Heart left ventricle (tissue), 16 donors: Measurements from ENCODE around the gene SLC25A47. TPM values are rescaled to one million over a fixed set of nuclear protein-coding genes. Genes with fewer than 3 reads are reported as not detected.

Experiments used
- ATAC-seq, 4 donors: fragments of 200-7000 bp; cut with Tn5 transposase; one replicate each; pipeline ENCODE4 v1.9.1; 2020 to 2022; ENCODE audit warnings: moderate library complexity in 4 of 4, mild to moderate bottlenecking in 3 of 4, moderate number of reproducible peaks in 1 of 4
- DNase-seq, 5 donors: peaks; one replicate each; pipeline ENCODE4 v3.0.0-alpha.2; 2020
- H3K27ac ChIP-seq, 12 donors: fragments of 200-600 bp; sonication (generic) in 4 of 12; one replicate each; pipeline versions ENCODE4 v1.5.0 to v1.8.0; 2016 to 2022; ENCODE audit warnings: mild to moderate bottlenecking in 2 of 12
- H3K27me3 ChIP-seq, 9 donors: fragments of 200-600 bp; sonication (generic) in 2 of 9; one replicate each; pipeline versions ENCODE4 v1.5.1 to v1.8.0; 2016 to 2022; ENCODE audit warnings: mild to moderate bottlenecking in 3 of 9
- H3K36me3 ChIP-seq, 9 donors: fragments of 200-600 bp; sonication (generic) in 2 of 9; one replicate each; pipeline versions ENCODE4 v1.5.0 to v1.8.0; 2018 to 2022; ENCODE audit warnings: mild to moderate bottlenecking in 2 of 9
- H3K4me1 ChIP-seq, 12 donors: fragments of 200-600 bp; sonication (generic) in 4 of 12; one replicate each; pipeline versions ENCODE4 v1.5.0 to v1.8.0; 2016 to 2022; ENCODE audit warnings: mild to moderate bottlenecking in 3 of 12
- H3K4me3 ChIP-seq, 12 donors: fragments of 200-600 bp; sonication (generic) in 4 of 12; one replicate each; pipeline versions ENCODE4 v1.5.0 to v1.8.0; 2017 to 2022; ENCODE audit warnings: mild to moderate bottlenecking in 9 of 12, moderate library complexity in 4 of 12
- H3K9me3 ChIP-seq, 12 donors: fragments of 200-600 bp; sonication (generic) in 4 of 12; one replicate each; pipeline versions ENCODE4 v1.5.0 to v1.8.0; 2016 to 2022; ENCODE audit warnings: mild to moderate bottlenecking in 1 of 12
- CTCF ChIP-seq, 12 donors: fragments of 200-600 bp; sonication (generic) in 4 of 12; IDR thresholded peaks; one replicate each; pipeline versions ENCODE4 v1.5.0 to v1.8.0; 2018 to 2022; ENCODE audit warnings: antibody characterized with exemption in 12 of 12, mild to moderate bottlenecking in 5 of 12
- POLR2A ChIP-seq, 2 donors: fragments of 450-650 bp; IDR thresholded peaks; one replicate each; pipeline ENCODE4 v1.6.1; 2017; ENCODE audit warnings: antibody characterized with exemption in 2 of 2, mild to moderate bottlenecking in 2 of 2, moderate library complexity in 2 of 2
- WGBS, 4 donors: extraction: QIAGEN DNeasy Blood & Tissue Kit in 2 of 4; methylation state at CpG; one replicate each; pipeline versions ENCODE4 v1.1.5 to v1.1.7; 2013 to 2018; 5-methylcytosine and 5-hydroxymethylcytosine counted together
- intact Hi-C, 10 donors: fragments of 100-400 bp; cut with DNase I; formaldehyde crosslinking; loops; one replicate each; pipeline versions ENCODE4 v1.11.1 to v1.14.2; 2022
- polyA plus RNA-seq, 2 donors: library from polyadenylated mRNA; stranded (reverse); fragments of 200-250 nt; gene quantifications; one replicate each; pipeline ENCODE4 v1.2.3, GENCODE V29; 2013
- total RNA-seq, 9 donors: library from RNA; depleted of rRNA in 2 of 9; stranded (reverse); fragments of >200 nt in 2 of 9; fragmentation: NEBNext Ultra II Directional in 3 of 9; extraction: Animal tissue kit (Norgen Biotek cat#: 25700) in 3 of 9; gene quantifications; one replicate each; pipeline versions ENCODE4 v1.1.0 to v1.2.4, GENCODE V29; 2016 to 2023
- donor health status: ischemic (EF 13 %, LVEDD 7.1; RV severe dilation, severe dysfunction).
- donor health status: healthy with polysubstance abuse.
- donor health status: DM: no; HTN: yes; CAD: no.
- donor health status: DM: no; HTN: no; CAD: no.
- donor health status: ischemic (EF 25% LVEDD 6.9; RV normal size, moderate dysfunction).
- donor health status: ischemic (EF 25% LVEDD 5.7; RV mildly dilated, moderate dysfunction).
- donor health status: healthy.
- donor health status: DM: yes; HTN: yes; CAD: no.
- donor health status: ischemic (EF 35%, LVEDD 5.7; RV mildly dilated, moderate dysfunction).
- donor health status: nonischemic (EF 11% LVEDD 7.7; RV severe dilation, severe dysfunction).
- donor health status: DM: yes; HTN: yes; CAD: no.
- donor health status: PGD.
- donor health status: ischemic (EF 29% LVEDD 5.4; RV normal size, mild dysfunction).
- donor health status: nonischemic (EF 23%, LVEDD 6.1; RV moderate dilation, normal function).

The SLC25A47 gene
- total and polyA plus RNA-seq, 11 donors: not detected

DNA sequence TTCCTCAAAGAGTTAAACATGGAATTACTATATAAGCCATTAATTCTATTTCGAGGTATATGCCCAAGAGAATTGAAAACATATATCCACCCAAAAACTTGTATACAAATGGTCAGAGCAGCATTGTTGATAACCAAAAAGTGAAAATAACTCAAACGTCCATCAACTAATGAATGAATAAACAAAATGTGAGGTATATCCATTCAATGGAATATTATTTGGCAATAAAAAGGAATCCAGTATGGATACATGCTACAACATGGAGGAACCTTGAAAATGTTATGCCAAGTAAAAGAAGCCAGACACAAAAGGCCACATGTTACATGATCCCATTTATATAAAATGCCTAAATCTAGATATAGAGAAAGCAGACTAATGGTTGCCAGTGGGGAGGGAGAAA is 36.0 kb downstream of the SLC25A47 start:
- 82 to 92% (median 88%) methylated on average over 2 of the region's 2 CpGs for WGBS, 4 donors
- no peak for ATAC-seq
- intact Hi-C loops: no loop called here
- Histone ChIP-seq H3K4me3 (no peak overlapping the region), H3K36me3 (peaks cover 0 to 100% (median 92%) of the 10 kb centered on the region in 9 donors), H3K4me1 (peaks cover 0 to 33% (median 0%) of the 10 kb centered on the region in 12 donors), H3K27ac (peak overlapping the region in 11 of 12 donors; percentile 15 to 77 (median 62)), H3K27me3 (no peaks in the 10 kb centered on the region), H3K9me3 (no peaks in the 10 kb centered on the region)
- no peak for DNase-seq
- no peak for TF ChIP-seq CTCF (IDR thresholded peaks at IDR 0.05)
- no peak for TF ChIP-seq POLR2A (IDR thresholded peaks at IDR 0.05)

- intact Hi-C loops: no loop called here
- WGBS, 4 donors: 61 to 69% (median 66%) methylated on average over 4 of the region's 4 CpGs
- no peaks in the 10 kb centered on the region for H3K27me3 ChIP-seq
- peak overlapping the region in 11 of 12 donors; percentile 15 to 84 (median 64) for H3K27ac ChIP-seq
- DNase-seq (no peak), ATAC-seq (peak in 3 of 4 donors; percentile 41 to 83 (median 57))
- H3K36me3 ChIP-seq: peaks cover 0 to 100% (median 92%) of the 10 kb centered on the region in 9 donors
- H3K4me1 ChIP-seq: peaks cover 0 to 35% (median 0%) of the 10 kb centered on the region in 12 donors
- TF ChIP-seq POLR2A (IDR thresholded peaks at IDR 0.05) (no peak), CTCF (IDR thresholded peaks at IDR 0.05) (no peak)
- no peaks in the 10 kb centered on the region for H3K9me3 ChIP-seq
- no peak overlapping the region for H3K4me3 ChIP-seq
Observed at GRCh38 chr14:100359881-100360280, 36.7 kb downstream of the SLC25A47 start.

GRCh38 chr14:100361626-100362025 is 38.5 kb downstream of the SLC25A47 start:
- Histone ChIP-seq H3K4me3 (no peak overlapping the region), H3K27ac (peak overlapping the region in 8 of 12 donors; percentile 2 to 80 (median 31)), H3K36me3 (peaks cover 0 to 98% (median 88%) of the 10 kb centered on the region in 9 donors), H3K9me3 (no peaks in the 10 kb centered on the region), H3K4me1 (peaks cover 0 to 38% (median 0%) of the 10 kb centered on the region in 12 donors), H3K27me3 (no peaks in the 10 kb centered on the region)
- ATAC-seq (no peak), DNase-seq (no peak)
- intact Hi-C loops: no loop called here
- TF ChIP-seq POLR2A (IDR thresholded peaks at IDR 0.05) (no peak), CTCF (IDR thresholded peaks at IDR 0.05) (no peak)
- WGBS, 4 donors: 70 to 83% (median 75%) methylated on average over 5 of the region's 5 CpGs

DNA sequence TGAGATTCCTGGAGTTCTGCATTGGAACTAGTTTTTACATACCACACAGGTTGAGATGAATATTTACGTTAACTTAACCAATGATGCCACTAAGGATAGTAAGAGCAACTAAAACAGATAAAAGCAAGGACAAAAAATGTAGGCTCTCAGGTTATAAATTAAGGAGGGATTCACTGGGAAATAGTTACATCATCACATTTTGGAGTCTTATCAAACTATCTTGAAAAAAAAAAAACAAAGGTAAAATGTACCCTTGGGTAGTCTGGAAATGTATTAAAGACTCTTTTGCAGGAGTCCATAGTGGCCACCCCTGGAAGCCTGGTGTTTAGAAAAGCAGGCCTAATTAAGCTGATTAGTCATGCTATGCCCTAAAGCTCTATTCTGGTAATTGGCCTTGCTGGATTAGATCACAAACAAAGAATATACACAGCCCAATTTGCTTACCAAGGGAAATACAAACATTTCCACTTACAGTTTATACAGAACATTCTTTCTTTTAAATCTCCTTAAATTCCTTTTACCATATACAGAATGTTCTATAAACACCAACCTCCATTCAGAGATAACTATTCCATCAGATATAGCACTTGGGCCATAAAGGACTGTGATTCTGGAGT is 39.3 kb downstream of the SLC25A47 start:
- Histone ChIP-seq H3K27me3 (no peaks in the 10 kb centered on the region), H3K36me3 (peaks cover 0 to 98% (median 88%) of the 10 kb centered on the region in 9 donors), H3K4me3 (no peak overlapping the region), H3K27ac (peak overlapping the region in 8 of 12 donors; percentile 2 to 43 (median 21)), H3K9me3 (no peaks in the 10 kb centered on the region), H3K4me1 (peaks cover 0 to 45% (median 0%) of the 10 kb centered on the region in 12 donors)
- no peak for ATAC-seq
- TF ChIP-seq POLR2A (IDR thresholded peaks at IDR 0.05): no peak
- TF ChIP-seq CTCF (IDR thresholded peaks at IDR 0.05): no peak
- WGBS, 4 donors: 82 to 95% (median 90%) methylated on average over 1 of the region's 1 CpG
- no peak for DNase-seq
- intact Hi-C loops: no loop called here
